ENCODE data around the gene ASCL5.

The ASCL5 gene

GRCh38 chr1:201126832-201127754 lies at the start of gene ASCL5:
ASCL5 (minus strand) TSS chr1:201127184; CDS start chr1:201115372, 11,812 bp downstream.
- no peak within 1 kb of the TSS for H3K4me3 ChIP-seq (ENCODE audit: low read depth, low read length)
- DNase-seq (ENCODE audit: low read depth) = no peak
- TF ChIP-seq POLR2A (IDR thresholded peaks at IDR 0.05; ENCODE audit: extremely low read depth, insufficient read length) (no peak), MYC (IDR thresholded peaks at IDR 0.05; ENCODE audit: low read depth, low read length) (no peak), MAX (IDR thresholded peaks at IDR 0.05; ENCODE audit: low read depth, low read length) (no peak), CTCF (IDR thresholded peaks at IDR 0.05; ENCODE audit: low read depth, low read length) (no peak)

GRCh38 chr1:201175820-201176500 lies 49.0 kb upstream of the ASCL5 start:
- no peak overlapping the region for H3K4me3 ChIP-seq (ENCODE audit: low read depth, low read length)
- no peak for TF ChIP-seq MAX (IDR thresholded peaks at IDR 0.05; ENCODE audit: low read depth, low read length)
- TF ChIP-seq MYC (IDR thresholded peaks at IDR 0.05; ENCODE audit: low read depth, low read length) = no peak
- TF ChIP-seq POLR2A (IDR thresholded peaks at IDR 0.05; ENCODE audit: extremely low read depth, insufficient read length) = no peak
- no peak for TF ChIP-seq CTCF (IDR thresholded peaks at IDR 0.05; ENCODE audit: low read depth, low read length)
- no peak for DNase-seq (ENCODE audit: low read depth)

- no peak for TF ChIP-seq CTCF (IDR thresholded peaks at IDR 0.05; ENCODE audit: low read depth, low read length)
- no peak for TF ChIP-seq MAX (IDR thresholded peaks at IDR 0.05; ENCODE audit: low read depth, low read length)
- no peak overlapping the region for H3K4me3 ChIP-seq (ENCODE audit: low read depth, low read length)
- DNase-seq (ENCODE audit: low read depth) = no peak
Measured at GRCh38 chr1:201173736-201174135, 46.8 kb upstream of the ASCL5 start.

- no peak overlapping the region for H3K4me3 ChIP-seq (ENCODE audit: low read depth, low read length)
- peak; percentile 26 for DNase-seq (ENCODE audit: low read depth)
- TF ChIP-seq MYC (IDR thresholded peaks at IDR 0.05; ENCODE audit: low read depth, low read length) (no peak), MAX (IDR thresholded peaks at IDR 0.05; ENCODE audit: low read depth, low read length) (no peak), POLR2A (IDR thresholded peaks at IDR 0.05; ENCODE audit: extremely low read depth, insufficient read length) (no peak), CTCF (IDR thresholded peaks at IDR 0.05; ENCODE audit: low read depth, low read length) (no peak)
Measured at GRCh38 chr1:201172999-201173610, 46.1 kb upstream of the ASCL5 start.

- TF ChIP-seq POLR2A (IDR thresholded peaks at IDR 0.05; ENCODE audit: extremely low read depth, insufficient read length) (no peak), MYC (IDR thresholded peaks at IDR 0.05; ENCODE audit: low read depth, low read length) (no peak), MAX (IDR thresholded peaks at IDR 0.05; ENCODE audit: low read depth, low read length) (no peak), CTCF (IDR thresholded peaks at IDR 0.05; ENCODE audit: low read depth, low read length) (no peak)
- no peak for DNase-seq (ENCODE audit: low read depth)
- no peak overlapping the region for H3K4me3 ChIP-seq (ENCODE audit: low read depth, low read length)
Measured at GRCh38 chr1:201172326-201172725, 45.3 kb upstream of the ASCL5 start.

Data from NB4 (cell line).